B cell (primary cell): Measurements from ENCODE around the gene PTCD2. TPM values are rescaled to one million over a fixed set of nuclear protein-coding genes. Genes with fewer than 3 reads are reported as not detected.

Experiments
- polyA plus RNA-seq: library from polyadenylated mRNA; depleted of rRNA; stranded (reverse); fragments of >200 nt; gene quantifications from 2 replicates; pipeline ENCODE4 v1.2.3, GENCODE V29; 2012
- small RNA-seq: library from RNA; depleted of rRNA; stranded (forward); fragments of <200 nt; gene quantifications from one replicate; pipeline ENCODE3, GENCODE V24; 2012; ENCODE audit warnings: low replicate concordance, low read depth; ENCODE audit not compliant: insufficient read length
- total RNA-seq, 2 donors: library from RNA; stranded (reverse); fragments of 120-200 nt in 1 of 2; gene quantifications; 1 replicate in 1 of 2; 2 replicates in 1 of 2; pipeline versions ENCODE4 v1.2.3 to v1.2.4, GENCODE V29; 2013 to 2022

Gene PTCD2
- total and polyA plus RNA-seq, 2 donors (not counting 1 experiment from before 2014, with no cell fraction given), result 3.7 to 10.5 TPM

Small RNA genes within 50 kb of the gene (small RNA-seq; reads per million reads assigned to genes)
- gene RN7SL153P, result not detected

Other genes with a start within 250 kb of the PTCD2 start
- 0.07 and 0.15 TPM in 2 replicates for gene MAP1B, start 212.9 kb upstream of the PTCD2 start, total RNA-seq
- not detected in 2 replicates for gene MAP1B, start 212.9 kb upstream of the PTCD2 start, polyA plus RNA-seq
- 52.8 and 58.3 TPM in 2 replicates for gene MRPS27, start 133 bp upstream of the PTCD2 start, total RNA-seq
- 33.4 and 33.6 TPM in 2 replicates for gene MRPS27, start 133 bp upstream of the PTCD2 start, polyA plus RNA-seq
- not detected in 2 replicates for gene ZNF366, start 187.0 kb downstream of the PTCD2 start, total RNA-seq
- gene ZNF366, start 187.0 kb downstream of the PTCD2 start, polyA plus RNA-seq, result 0.03 TPM in 1 of 2 replicates, not detected in the other